Measurements from ENCODE around the gene TOMM40.
"Not testable (repeated sequence)": the region's sequence is repeated elsewhere in the genome, so short reads cannot be mapped to it uniquely, and the experiment has no call there.

The TOMM40 gene

GRCh38 chr19:44900328-44901244 is 9.5 kb downstream of the TOMM40 start:
- no peak for DNase-seq

GRCh38 chr19:44903216-44903601 is 12.2 kb downstream of the TOMM40 start:
- DNase-seq, result no peak

GRCh38 chr19:44903602-44904425 is 12.8 kb downstream of the TOMM40 start:
- DNase-seq, result peak; percentile 64

- DNase-seq, result no peak
These were observed 13.5 kb downstream of the TOMM40 start for GRCh38 chr19:44904426-44904994.

- DNase-seq, result no peak
These were observed 14.5 kb downstream of the TOMM40 start, which contains the start of gene APOE for GRCh38 chr19:44905437-44906160. Gene APOE (plus strand): TSS chr19:44905796. CDS start chr19:44906625, 829 bp downstream.

- no peak for DNase-seq
These were observed 16.6 kb downstream of the TOMM40 start for GRCh38 chr19:44907613-44908012.

- DNase-seq, result no peak
These were observed 17.2 kb downstream of the TOMM40 start for GRCh38 chr19:44908074-44908835.

GRCh38 chr19:44908836-44909261 is 17.8 kb downstream of the TOMM40 start:
- no peak for DNase-seq

GRCh38 chr19:44909775-44910174 is 18.7 kb downstream of the TOMM40 start:
- DNase-seq, result no peak

GRCh38 chr19:44911896-44912295 is 20.8 kb downstream of the TOMM40 start:
- not testable (repeated sequence) for DNase-seq

GRCh38 chr19:44912854-44913253 is 21.8 kb downstream of the TOMM40 start:
- no peak for DNase-seq

- not testable (repeated sequence) for DNase-seq
These were observed 22.7 kb downstream of the TOMM40 start for GRCh38 chr19:44913512-44914432.

- peak; percentile 86 for DNase-seq
These were observed 23.6 kb downstream of the TOMM40 start, which contains the start of gene APOC1 for GRCh38 chr19:44914433-44915206. Gene APOC1 (plus strand): TSS chr19:44914608. CDS start chr19:44914892, 284 bp downstream.

GRCh38 chr19:44924243-44924725 is 33.2 kb downstream of the TOMM40 start:
- no peak for DNase-seq

GRCh38 chr19:44925114-44925891 is 34.2 kb downstream of the TOMM40 start:
- no peak for DNase-seq

GRCh38 chr19:44926245-44927077 is 35.4 kb downstream of the TOMM40 start:
- DNase-seq, result not testable (repeated sequence)

GRCh38 chr19:44927746-44928145 is 36.7 kb downstream of the TOMM40 start:
- no peak for DNase-seq

GRCh38 chr19:44930088-44930487 is 39.0 kb downstream of the TOMM40 start:
- DNase-seq, result no peak

All from 8988T (cell line).